Ishikawa (cell line): ENCODE results near the gene PROK1.

Source experiments
- CEBPB ChIP-seq: IDR thresholded peaks from 2 replicates; pipeline ENCODE4 v1.6.1; 2012
- CREB1 ChIP-seq: IDR thresholded peaks from 2 replicates; pipeline ENCODE4 v1.6.1; 2012; ENCODE audit warnings: low read depth
- EGR1 ChIP-seq: IDR thresholded peaks from 2 replicates; pipeline ENCODE4 v1.6.1; 2012
- EP300 ChIP-seq: IDR thresholded peaks from 2 replicates; pipeline ENCODE4 v1.6.1; 2012; ENCODE audit warnings: borderline replicate concordance
- FOXM1 ChIP-seq: IDR thresholded peaks from 2 replicates; pipeline ENCODE4 v1.6.1; 2012; ENCODE audit warnings: low read depth, borderline replicate concordance
- MAX ChIP-seq: IDR thresholded peaks from 2 replicates; pipeline ENCODE4 v1.6.1; 2012
- NFIC ChIP-seq: IDR thresholded peaks from 2 replicates; pipeline ENCODE4 v1.6.1; 2012
- RAD21 ChIP-seq: IDR thresholded peaks from 2 replicates; pipeline ENCODE4 v1.6.1; 2012; ENCODE audit warnings: low read depth
- REST ChIP-seq: IDR thresholded peaks from 2 replicates; pipeline ENCODE4 v1.6.1; 2012; ENCODE audit warnings: low read depth, mild to moderate bottlenecking
- TAF1 ChIP-seq: IDR thresholded peaks from 2 replicates; pipeline ENCODE4 v1.6.1; 2012; ENCODE audit warnings: low read depth, mild to moderate bottlenecking
- TCF12 ChIP-seq: IDR thresholded peaks from 2 replicates; pipeline ENCODE4 v1.6.1; 2012; ENCODE audit warnings: low read depth
- TEAD4 ChIP-seq: IDR thresholded peaks from 2 replicates; pipeline ENCODE4 v1.6.1; 2012
- USF1 ChIP-seq: IDR thresholded peaks from 2 replicates; pipeline ENCODE4 v1.6.1; 2012
- YY1 ChIP-seq: IDR thresholded peaks from 2 replicates; pipeline ENCODE4 v1.6.1; 2012; ENCODE audit warnings: low read depth
- ZBTB7A ChIP-seq: IDR thresholded peaks from 2 replicates; pipeline ENCODE4 v1.6.1; 2012; ENCODE audit warnings: low read depth

The PROK1 gene

GRCh38 chr1:110464340-110464739 lies 13.4 kb downstream of the PROK1 start:
- TF ChIP-seq MAX = no peak
- TF ChIP-seq EGR1 = no peak

- TF ChIP-seq REST = no peak
- no peak for TF ChIP-seq YY1
- no peak for TF ChIP-seq NFIC
- TF ChIP-seq EGR1 = no peak
- TF ChIP-seq EP300 = no peak
- TF ChIP-seq USF1 = no peak
- no peak for TF ChIP-seq TEAD4
- no peak for TF ChIP-seq FOXM1
- no peak for TF ChIP-seq CREB1
- TF ChIP-seq TAF1 = no peak
- no peak for TF ChIP-seq TCF12
- TF ChIP-seq RAD21 = no peak
- TF ChIP-seq ZBTB7A = no peak
- TF ChIP-seq MAX = no peak
Observed at GRCh38 chr1:110465038-110465813, 14.3 kb downstream of the PROK1 start.

- TF ChIP-seq EP300 (no peak), REST (no peak), YY1 (no peak), EGR1 (no peak), TCF12 (no peak), USF1 (no peak), CREB1 (no peak), CEBPB (no peak), FOXM1 (no peak), ZBTB7A (no peak), TAF1 (no peak), MAX (no peak), RAD21 (no peak), NFIC (no peak), TEAD4 (no peak)
Observed at GRCh38 chr1:110465814-110466380, 14.9 kb downstream of the PROK1 start.

GRCh38 chr1:110466646-110467280 lies 15.8 kb downstream of the PROK1 start:
- no peak for TF ChIP-seq REST
- TF ChIP-seq TCF12 = no peak
- TF ChIP-seq TEAD4 = no peak
- TF ChIP-seq USF1 = no peak
